ENCODE measurements around the gene CHST4.
"Not testable (repeated sequence)": the region's sequence is repeated elsewhere in the genome, so short reads cannot be mapped to it uniquely, and the experiment has no call there.

CHST4 gene

DNA sequence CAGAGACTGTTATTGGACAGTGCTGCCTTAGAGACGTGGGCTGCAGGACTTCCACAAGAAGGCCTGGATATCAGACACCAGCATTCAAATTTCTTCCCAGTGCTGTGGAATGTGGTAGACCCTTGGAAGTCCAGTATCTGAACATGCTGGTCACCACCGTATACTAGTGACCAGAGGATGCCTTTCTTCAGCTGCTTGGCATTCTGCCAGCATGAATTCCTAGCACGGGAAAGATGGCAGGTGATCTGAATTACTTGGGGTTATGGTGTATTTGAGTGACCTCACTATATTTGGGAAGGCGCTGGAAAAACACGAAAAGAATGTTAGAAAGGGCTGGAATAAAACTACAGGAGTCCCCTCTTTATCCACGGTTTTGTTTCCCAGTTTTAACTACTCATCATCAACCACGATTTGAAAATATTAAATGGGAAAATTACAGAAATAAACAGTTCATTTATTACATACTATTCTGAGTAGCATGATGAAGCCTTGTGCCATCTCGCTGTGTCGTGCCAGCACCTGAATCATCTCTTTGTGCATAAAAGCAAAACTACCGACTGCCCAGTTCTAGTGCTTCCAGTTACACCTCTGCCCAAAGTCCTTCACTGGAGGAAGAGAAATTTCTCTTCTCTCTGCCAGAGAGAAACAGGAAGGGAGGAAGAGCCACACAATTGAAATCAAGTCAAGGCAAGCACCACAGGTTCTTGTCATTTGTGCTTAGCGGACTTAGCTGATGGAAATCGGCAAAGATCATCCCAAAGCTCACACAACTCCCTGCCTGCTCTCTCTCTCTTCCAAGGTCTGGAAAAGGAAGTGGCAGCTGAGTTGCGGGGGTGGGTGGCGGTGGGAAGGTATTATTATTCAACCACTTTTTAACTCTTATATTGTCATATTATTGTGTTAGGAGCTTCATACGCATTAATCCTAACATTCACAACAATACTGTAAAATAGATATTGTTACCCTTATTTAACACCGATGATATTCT is 1.4 kb upstream of the CHST4 start:
- no peak for DNase-seq (ENCODE audit: low read depth in 2 of 2)

- no peak for DNase-seq (ENCODE audit: low read depth in 2 of 2)
Measured at GRCh38 chr16:71528257-71528656, 2.0 kb downstream of the CHST4 start.

DNA sequence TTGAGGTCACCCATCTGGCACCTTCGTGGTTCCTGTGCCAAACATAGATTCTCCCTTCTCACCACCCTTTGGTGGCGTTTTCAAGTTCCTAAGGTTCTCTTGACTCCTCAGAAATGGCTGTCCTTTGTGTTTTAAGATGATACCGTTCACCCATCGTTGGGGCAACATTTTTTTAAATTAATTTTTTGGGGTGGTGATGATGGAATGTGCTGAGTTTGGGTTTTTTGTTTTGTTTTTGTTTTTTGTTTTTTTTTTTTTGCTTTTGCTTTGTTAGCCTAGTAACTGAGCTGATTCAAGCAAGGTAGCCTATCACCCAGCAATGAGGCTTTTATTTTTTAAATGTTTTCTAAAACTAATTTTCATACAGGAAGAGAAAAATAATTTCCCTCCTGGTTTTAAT is 2.6 kb downstream of the CHST4 start:
- DNase-seq (ENCODE audit: low read depth in 2 of 2), result no peak

DNA sequence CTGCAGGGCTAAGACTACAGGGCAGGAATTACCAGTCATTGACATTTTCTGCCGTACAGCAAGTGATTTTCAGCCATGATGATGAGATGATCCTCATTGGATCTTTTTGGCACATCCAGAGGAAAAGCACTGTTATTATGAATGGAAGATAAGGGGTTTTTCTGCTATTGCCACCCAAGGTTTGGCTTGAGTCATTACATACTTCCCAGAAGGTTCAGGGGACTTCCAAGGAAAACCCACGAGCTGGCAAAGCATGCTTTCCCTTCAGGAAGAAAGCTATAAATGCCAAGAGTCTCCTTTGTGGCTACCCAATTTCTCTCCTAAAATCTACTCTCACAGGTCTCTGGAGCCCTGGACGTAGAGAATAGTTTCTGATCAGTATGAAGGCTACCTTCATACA is 6.1 kb downstream of the CHST4 start:
- DNase-seq (ENCODE audit: low read depth in 2 of 2), result no peak

DNA sequence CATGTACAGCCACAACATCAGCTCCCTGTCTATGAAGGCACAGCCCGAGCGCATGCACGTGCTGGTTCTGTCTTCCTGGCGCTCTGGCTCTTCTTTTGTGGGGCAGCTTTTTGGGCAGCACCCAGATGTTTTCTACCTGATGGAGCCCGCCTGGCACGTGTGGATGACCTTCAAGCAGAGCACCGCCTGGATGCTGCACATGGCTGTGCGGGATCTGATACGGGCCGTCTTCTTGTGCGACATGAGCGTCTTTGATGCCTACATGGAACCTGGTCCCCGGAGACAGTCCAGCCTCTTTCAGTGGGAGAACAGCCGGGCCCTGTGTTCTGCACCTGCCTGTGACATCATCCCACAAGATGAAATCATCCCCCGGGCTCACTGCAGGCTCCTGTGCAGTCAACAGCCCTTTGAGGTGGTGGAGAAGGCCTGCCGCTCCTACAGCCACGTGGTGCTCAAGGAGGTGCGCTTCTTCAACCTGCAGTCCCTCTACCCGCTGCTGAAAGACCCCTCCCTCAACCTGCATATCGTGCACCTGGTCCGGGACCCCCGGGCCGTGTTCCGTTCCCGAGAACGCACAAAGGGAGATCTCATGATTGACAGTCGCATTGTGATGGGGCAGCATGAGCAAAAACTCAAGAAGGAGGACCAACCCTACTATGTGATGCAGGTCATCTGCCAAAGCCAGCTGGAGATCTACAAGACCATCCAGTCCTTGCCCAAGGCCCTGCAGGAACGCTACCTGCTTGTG is 10.7 kb downstream of the CHST4 start:
- DNase-seq (ENCODE audit: low read depth in 2 of 2), result no peak

DNA sequence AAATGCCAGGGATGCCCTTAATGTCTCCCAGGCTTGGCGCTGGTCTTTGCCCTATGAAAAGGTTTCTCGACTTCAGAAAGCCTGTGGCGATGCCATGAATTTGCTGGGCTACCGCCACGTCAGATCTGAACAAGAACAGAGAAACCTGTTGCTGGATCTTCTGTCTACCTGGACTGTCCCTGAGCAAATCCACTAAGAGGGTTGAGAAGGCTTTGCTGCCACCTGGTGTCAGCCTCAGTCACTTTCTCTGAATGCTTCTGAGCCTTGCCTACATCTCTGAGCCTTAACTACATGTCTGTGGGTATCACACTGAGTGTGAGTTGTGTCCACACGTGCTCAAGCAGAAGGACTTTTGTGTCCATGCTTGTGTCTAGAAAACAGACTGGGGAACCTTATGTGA is 11.4 kb downstream of the CHST4 start:
- DNase-seq (ENCODE audit: low read depth in 2 of 2), result peak in 1 of 2 donors; percentile 4

GRCh38 chr16:71542377-71542776 is 16.2 kb downstream of the CHST4 start:
- peak; percentile 25 to 41 for DNase-seq (ENCODE audit: low read depth in 2 of 2)

- DNase-seq (ENCODE audit: low read depth in 2 of 2), result no peak
Measured at GRCh38 chr16:71547168-71547567, 20.9 kb downstream of the CHST4 start.

- no peak for DNase-seq (ENCODE audit: low read depth in 2 of 2)
Measured at GRCh38 chr16:71552698-71553503, 26.7 kb downstream of the CHST4 start.

- DNase-seq (ENCODE audit: low read depth in 2 of 2), result no peak
Measured at GRCh38 chr16:71555230-71555891, 29.1 kb downstream of the CHST4 start.

DNA sequence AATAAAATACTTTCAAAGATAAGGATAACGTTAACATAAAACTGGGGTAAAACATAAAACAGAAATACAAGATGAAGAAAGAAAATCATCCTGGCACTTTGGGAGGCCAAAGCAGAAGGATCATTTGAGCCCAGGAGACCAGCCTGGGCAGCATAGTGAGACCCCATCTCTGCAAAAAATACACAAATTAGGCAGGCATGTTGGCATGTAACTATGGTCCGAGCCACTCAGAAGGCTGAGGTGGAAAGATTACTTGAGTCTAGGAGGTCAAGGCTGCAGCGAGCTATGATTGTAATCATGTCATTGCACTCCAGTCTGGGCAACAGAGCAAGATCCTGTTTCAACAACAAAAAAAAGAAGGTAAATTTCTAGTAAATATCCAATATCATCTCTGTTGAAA is 31.1 kb downstream of the CHST4 start:
- no peak for DNase-seq (ENCODE audit: low read depth in 2 of 2)

- no peak for DNase-seq (ENCODE audit: low read depth in 2 of 2)
Measured at GRCh38 chr16:71557954-71558582, 31.8 kb downstream of the CHST4 start.

- no peak for DNase-seq (ENCODE audit: low read depth in 2 of 2)
Measured at GRCh38 chr16:71559855-71560254, 33.6 kb downstream of the CHST4 start.

GRCh38 chr16:71561886-71562285 is 35.7 kb downstream of the CHST4 start:
- DNase-seq (ENCODE audit: low read depth in 2 of 2), result not testable (repeated sequence)

- DNase-seq (ENCODE audit: low read depth in 2 of 2), result no peak
Measured at GRCh38 chr16:71562552-71562951, 36.3 kb downstream of the CHST4 start.

DNA sequence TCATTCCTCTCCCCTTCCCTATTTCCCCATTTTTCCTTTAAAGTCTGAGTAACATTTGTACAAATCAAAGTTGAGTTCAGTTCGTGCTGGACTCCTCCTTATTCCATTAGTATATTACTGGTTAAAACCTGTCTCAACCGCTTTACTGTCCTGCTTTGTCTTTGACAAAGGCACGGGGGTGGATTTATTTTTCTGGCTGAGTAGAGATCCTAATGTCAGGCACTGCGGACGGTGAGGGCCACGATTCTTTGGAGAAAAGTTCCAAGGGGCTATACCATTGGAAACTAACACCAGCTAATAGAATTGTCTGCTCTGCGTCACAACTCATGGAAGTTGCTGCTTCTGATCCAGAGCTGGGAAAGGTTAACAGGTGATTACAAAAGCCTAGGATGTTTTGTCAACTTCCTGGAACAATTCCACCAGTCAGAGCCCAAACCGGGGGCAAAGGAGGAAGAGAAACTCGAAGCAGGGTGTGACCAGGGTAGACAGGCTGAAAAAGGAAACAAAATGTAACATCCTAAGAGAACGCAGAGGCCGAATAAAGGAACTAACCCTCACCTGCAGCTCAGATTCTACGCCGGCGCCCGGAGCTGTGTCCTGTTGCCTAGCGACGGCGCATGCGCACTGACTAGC is 38.2 kb downstream of the CHST4 start:
- DNase-seq (ENCODE audit: low read depth in 2 of 2), result no peak

GRCh38 chr16:71565812-71566700 is 39.8 kb downstream of the CHST4 start:
- no peak for DNase-seq (ENCODE audit: low read depth in 2 of 2)

DNA sequence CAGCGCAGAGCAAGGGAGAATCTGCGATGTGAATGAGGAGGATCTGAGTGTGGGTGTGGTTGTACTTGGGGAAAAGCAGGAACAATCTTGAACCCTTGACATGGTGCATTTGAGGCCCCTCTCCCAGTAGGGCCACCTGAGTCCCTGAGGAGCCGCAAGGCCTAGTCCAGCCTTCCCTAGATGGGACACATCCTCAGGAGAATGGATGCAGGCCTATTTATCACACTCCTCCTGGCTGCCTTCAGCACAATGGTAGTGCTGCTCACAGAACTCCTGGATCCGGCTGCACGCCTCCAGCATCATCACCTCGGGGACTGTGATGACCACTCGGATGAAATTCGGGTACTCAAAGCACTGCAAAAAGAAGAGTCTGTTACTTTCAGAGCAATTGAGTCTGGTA is 41.7 kb downstream of the CHST4 start:
- no peak for DNase-seq (ENCODE audit: low read depth in 2 of 2)

DNA sequence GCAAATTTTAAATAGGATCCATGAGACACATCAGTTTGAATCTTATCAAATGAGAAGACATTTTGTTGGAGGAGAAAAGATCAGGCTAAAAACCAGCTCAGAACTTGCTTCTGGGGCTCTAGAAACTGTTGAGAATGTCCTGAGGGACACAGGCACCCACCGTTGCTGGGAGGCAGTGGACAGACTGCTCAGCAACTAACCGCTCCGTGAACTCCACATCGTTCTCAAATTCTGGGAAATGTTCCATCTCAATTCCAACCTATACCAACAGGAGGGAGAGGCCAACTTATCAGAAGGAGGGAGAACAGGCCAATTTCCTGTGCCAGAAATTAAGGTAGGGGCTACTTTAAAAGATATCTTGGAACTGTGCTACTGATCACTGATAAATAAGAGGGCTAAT is 42.3 kb downstream of the CHST4 start:
- DNase-seq (ENCODE audit: low read depth in 2 of 2), result no peak

All from stimulated activated CD8-positive, alpha-beta memory T cell treated with anti-CD3 and anti-CD28 coated beads, Interleukin-15, amount 100 ng/mL, for 48 hours (primary cell).